ENCODE measurements around the gene ZNF775. TPM values are rescaled to one million over a fixed set of nuclear protein-coding genes. Genes with fewer than 3 reads are reported as not detected.

Gene ZNF775
- total and polyA plus RNA-seq, 2 of the 13 experiments (the other 11 are each of a cell fraction or from before 2014, with no cell fraction given): 3.1 to 3.2 TPM

DNA sequence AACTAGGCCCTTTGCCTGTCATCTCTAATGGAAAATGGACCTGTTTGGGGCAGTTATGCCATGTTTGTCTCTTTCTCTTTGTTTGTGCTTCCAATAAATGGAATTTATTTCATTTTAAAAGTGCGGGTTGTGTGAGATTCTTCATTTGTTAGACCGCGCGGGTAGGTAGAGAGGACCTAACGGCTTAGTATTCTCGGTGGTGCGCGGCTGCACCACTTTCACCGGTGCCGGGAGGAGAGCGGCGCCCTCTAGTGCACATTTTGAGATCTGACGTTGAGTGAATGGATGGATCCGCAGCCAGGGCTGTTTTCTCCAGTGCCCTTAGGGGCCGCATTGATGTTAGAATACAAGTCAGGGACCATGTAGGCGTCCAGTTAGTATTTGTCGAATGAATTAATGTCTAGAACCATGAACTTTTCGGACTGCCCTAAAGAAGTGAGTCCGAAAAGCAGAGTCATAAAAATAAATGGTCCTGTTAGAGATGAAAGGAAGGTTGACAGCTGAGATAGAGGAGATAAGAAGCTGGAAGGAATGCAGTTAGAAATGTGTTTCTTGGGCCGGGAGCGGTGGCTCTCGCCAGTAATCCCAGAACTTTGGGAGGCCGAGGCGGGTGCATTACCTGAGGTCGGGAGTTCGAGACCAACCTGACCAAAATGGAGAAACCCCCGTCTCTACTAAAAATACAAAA lies 42.0 kb downstream of the ZNF775 start (continued):
- TF ChIP-seq, protein P1, sequence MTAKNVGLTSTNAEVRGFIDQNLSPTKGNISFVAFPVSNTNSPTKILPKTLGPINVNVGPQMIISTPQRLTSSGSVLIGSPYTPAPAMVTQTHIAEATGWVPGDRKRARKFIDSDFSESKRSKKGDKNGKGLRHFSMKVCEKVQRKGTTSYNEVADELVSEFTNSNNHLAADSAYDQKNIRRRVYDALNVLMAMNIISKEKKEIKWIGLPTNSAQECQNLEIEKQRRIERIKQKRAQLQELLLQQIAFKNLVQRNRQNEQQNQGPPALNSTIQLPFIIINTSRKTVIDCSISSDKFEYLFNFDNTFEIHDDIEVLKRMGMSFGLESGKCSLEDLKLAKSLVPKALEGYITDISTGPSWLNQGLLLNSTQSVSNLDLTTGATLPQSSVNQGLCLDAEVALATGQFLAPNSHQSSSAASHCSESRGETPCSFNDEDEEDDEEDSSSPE (CRISPR knock-in tag; IDR thresholded peaks at IDR 0.05): 0 out of 2 replicates have a peak, but pooled peaks have one; percentile 21
- TF ChIP-seq, protein P2, sequence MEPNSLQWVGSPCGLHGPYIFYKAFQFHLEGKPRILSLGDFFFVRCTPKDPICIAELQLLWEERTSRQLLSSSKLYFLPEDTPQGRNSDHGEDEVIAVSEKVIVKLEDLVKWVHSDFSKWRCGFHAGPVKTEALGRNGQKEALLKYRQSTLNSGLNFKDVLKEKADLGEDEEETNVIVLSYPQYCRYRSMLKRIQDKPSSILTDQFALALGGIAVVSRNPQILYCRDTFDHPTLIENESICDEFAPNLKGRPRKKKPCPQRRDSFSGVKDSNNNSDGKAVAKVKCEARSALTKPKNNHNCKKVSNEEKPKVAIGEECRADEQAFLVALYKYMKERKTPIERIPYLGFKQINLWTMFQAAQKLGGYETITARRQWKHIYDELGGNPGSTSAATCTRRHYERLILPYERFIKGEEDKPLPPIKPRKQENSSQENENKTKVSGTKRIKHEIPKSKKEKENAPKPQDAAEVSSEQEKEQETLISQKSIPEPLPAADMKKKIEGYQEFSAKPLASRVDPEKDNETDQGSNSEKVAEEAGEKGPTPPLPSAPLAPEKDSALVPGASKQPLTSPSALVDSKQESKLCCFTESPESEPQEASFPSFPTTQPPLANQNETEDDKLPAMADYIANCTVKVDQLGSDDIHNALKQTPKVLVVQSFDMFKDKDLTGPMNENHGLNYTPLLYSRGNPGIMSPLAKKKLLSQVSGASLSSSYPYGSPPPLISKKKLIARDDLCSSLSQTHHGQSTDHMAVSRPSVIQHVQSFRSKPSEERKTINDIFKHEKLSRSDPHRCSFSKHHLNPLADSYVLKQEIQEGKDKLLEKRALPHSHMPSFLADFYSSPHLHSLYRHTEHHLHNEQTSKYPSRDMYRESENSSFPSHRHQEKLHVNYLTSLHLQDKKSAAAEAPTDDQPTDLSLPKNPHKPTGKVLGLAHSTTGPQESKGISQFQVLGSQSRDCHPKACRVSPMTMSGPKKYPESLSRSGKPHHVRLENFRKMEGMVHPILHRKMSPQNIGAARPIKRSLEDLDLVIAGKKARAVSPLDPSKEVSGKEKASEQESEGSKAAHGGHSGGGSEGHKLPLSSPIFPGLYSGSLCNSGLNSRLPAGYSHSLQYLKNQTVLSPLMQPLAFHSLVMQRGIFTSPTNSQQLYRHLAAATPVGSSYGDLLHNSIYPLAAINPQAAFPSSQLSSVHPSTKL (CRISPR knock-in tag; IDR thresholded peaks at IDR 0.05): peak; percentile 41; the same call in 1 of the 2 replicates
- TF ChIP-seq MEF2D (CRISPR knock-in tag; IDR thresholded peaks at IDR 0.05): no peak
- TF ChIP-seq, protein P3, sequence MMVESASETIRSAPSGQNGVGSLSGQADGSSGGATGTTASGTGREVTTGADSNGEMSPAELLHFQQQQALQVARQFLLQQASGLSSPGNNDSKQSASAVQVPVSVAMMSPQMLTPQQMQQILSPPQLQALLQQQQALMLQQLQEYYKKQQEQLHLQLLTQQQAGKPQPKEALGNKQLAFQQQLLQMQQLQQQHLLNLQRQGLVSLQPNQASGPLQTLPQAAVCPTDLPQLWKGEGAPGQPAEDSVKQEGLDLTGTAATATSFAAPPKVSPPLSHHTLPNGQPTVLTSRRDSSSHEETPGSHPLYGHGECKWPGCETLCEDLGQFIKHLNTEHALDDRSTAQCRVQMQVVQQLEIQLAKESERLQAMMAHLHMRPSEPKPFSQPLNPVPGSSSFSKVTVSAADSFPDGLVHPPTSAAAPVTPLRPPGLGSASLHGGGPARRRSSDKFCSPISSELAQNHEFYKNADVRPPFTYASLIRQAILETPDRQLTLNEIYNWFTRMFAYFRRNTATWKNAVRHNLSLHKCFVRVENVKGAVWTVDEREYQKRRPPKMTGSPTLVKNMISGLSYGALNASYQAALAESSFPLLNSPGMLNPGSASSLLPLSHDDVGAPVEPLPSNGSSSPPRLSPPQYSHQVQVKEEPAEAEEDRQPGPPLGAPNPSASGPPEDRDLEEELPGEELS (CRISPR knock-in tag; IDR thresholded peaks at IDR 0.05): peak; percentile 30; the same call in 1 of the 2 replicates
- TF ChIP-seq SMAD3 (CRISPR knock-in tag; IDR thresholded peaks at IDR 0.05): no peak
- TF ChIP-seq NR2C2 (CRISPR knock-in tag; IDR thresholded peaks at IDR 0.05; ENCODE audit: borderline replicate concordance): no peak
- TF ChIP-seq NR2F6 (IDR thresholded peaks at IDR 0.05): no peak
- peak; percentile 30; the same call in 1 of the 2 replicates for TF ChIP-seq NR2F6 (CRISPR knock-in tag; IDR thresholded peaks at IDR 0.05)
- TF ChIP-seq ZNF556 (CRISPR knock-in tag; IDR thresholded peaks at IDR 0.05; ENCODE audit: borderline replicate concordance): no peak
- TF ChIP-seq RXRB (CRISPR knock-in tag; IDR thresholded peaks at IDR 0.05; ENCODE audit: borderline replicate concordance): 0 out of 2 replicates have a peak, but pooled peaks have one; percentile 20
- TF ChIP-seq GATAD2A (CRISPR knock-in tag; IDR thresholded peaks at IDR 0.05): peak; percentile 55; the same call in 1 of the 2 replicates
- TF ChIP-seq, protein P4, sequence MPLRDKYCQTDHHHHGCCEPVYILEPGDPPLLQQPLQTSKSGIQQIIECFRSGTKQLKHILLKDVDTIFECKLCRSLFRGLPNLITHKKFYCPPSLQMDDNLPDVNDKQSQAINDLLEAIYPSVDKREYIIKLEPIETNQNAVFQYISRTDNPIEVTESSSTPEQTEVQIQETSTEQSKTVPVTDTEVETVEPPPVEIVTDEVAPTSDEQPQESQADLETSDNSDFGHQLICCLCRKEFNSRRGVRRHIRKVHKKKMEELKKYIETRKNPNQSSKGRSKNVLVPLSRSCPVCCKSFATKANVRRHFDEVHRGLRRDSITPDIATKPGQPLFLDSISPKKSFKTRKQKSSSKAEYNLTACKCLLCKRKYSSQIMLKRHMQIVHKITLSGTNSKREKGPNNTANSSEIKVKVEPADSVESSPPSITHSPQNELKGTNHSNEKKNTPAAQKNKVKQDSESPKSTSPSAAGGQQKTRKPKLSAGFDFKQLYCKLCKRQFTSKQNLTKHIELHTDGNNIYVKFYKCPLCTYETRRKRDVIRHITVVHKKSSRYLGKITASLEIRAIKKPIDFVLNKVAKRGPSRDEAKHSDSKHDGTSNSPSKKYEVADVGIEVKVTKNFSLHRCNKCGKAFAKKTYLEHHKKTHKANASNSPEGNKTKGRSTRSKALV (CRISPR knock-in tag; IDR thresholded peaks at IDR 0.05): 0 out of 2 replicates have a peak, but pooled peaks have one; percentile 31
- 0 out of 2 replicates have a peak, but pooled peaks have one; percentile 32 for TF ChIP-seq HMG20B (CRISPR knock-in tag; conservative IDR thresholded peaks at IDR 0.05)
- TF ChIP-seq ONECUT2 (CRISPR knock-in tag; IDR thresholded peaks at IDR 0.05): no peak
- no peak for TF ChIP-seq HNF4G (IDR thresholded peaks at IDR 0.05; ENCODE audit: borderline replicate concordance, low read depth, low read length)
- TF ChIP-seq HNF4G (CRISPR knock-in tag; IDR thresholded peaks at IDR 0.05; ENCODE audit: borderline replicate concordance, low read depth): no peak
- TF ChIP-seq, protein P5, sequence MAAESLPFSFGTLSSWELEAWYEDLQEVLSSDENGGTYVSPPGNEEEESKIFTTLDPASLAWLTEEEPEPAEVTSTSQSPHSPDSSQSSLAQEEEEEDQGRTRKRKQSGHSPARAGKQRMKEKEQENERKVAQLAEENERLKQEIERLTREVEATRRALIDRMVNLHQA (CRISPR knock-in tag; IDR thresholded peaks at IDR 0.05): no peak
- peak; percentile 91; the same call in 1 of the 2 replicates for TF ChIP-seq ZNF136 (CRISPR knock-in tag; IDR thresholded peaks at IDR 0.05; ENCODE audit: low read depth)
- TF ChIP-seq ZNF790 (CRISPR knock-in tag; IDR thresholded peaks at IDR 0.05; ENCODE audit: borderline replicate concordance): no peak
- TF ChIP-seq PPARG (CRISPR knock-in tag; conservative IDR thresholded peaks at IDR 0.05): peak; percentile 45; the same call in 1 of the 2 replicates
- peak; percentile 66 for TF ChIP-seq HNRNPLL (IDR thresholded peaks at IDR 0.05; ENCODE audit: low read depth, low read length, poor library complexity, severe bottlenecking)
